ENCODE data around the gene ZNF768. TPM values are rescaled to one million over a fixed set of nuclear protein-coding genes. Genes with fewer than 3 reads are reported as not detected.

Gene ZNF768
- 20.2 TPM for polyA plus RNA-seq (2013, experiment 1 of 2)
- 20.4 TPM for polyA plus RNA-seq (2013, experiment 2 of 2)

DNA sequence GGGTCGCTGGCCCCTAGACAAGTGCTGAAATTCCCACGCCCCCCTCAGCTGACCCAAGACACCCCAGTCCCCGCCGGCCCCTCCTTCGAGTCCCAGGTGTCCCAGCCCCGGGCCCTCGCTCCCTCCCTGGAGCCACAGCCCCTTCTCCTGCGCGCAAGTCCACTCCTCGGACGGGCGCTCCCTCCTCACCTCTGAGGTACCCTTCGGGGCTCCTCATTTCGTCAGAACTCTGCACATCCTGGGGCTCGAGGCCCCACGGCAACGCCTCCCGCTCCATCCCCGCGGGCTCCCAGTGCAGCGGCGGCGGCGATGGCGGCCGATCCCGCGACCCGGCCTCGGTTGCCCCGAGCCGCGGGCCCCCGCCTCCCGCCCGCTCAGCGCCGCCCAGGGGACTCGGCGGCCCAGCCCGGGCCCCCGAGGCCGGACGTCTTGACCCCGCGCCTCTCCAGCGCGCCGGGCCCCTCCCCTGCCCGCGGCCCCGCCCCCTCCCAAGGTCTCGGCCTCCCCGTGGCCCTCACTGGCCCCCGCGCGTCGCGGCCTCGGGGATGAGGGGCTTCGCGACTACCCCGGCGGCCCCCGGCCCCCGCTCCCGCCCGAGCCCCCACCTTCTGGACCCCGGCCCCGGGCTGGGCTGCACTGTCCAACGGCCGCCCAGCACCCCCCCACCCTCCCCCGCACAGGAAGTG is at the start of gene ZNF768:
ZNF768 (minus strand) TSS at position 430 of the 686 bp plus-strand sequence; CDS start at position 277, 153 bp downstream.
- peak within 1 kb of the TSS; percentile 1 for H4K8ac ChIP-seq (ENCODE audit: low read depth, low read length)
- no CpG with 5 or more reads among the region's 73 CpGs for WGBS (ENCODE audit: extremely low coverage, insufficient coverage, low lambda C conversion rate)
- peak within 1 kb of the TSS; percentile 59 for H3K23ac ChIP-seq (ENCODE audit: low read length)
- H3K4ac ChIP-seq (ENCODE audit: low read depth, low read length), result peak within 1 kb of the TSS; percentile 95
- no peaks in the 10 kb centered on the region for H3K27me3 ChIP-seq (ENCODE audit: insufficient read depth, low read length, poor library complexity)
- peaks cover 8% of the 10 kb centered on the region for H3K4me1 ChIP-seq (ENCODE audit: control insufficient read depth, low read depth, low read length)
- peak within 1 kb of the TSS; percentile 79 for H2BK5ac ChIP-seq (ENCODE audit: low read length)
- peak within 1 kb of the TSS; percentile 83 for H3K4me2 ChIP-seq (ENCODE audit: low read length)
- H2AK5ac ChIP-seq (ENCODE audit: low read length), result no peak within 1 kb of the TSS
- H4K5ac ChIP-seq (ENCODE audit: low read length), result no peak within 1 kb of the TSS
- H3K79me2 ChIP-seq (ENCODE audit: control insufficient read depth, insufficient read depth, low read length), result no peaks in the 10 kb centered on the region
- H3K18ac ChIP-seq (ENCODE audit: low read length), result peak within 1 kb of the TSS; percentile 91
- no peaks in the 10 kb centered on the region for H3K79me1 ChIP-seq (ENCODE audit: low read length)
- H3K56ac ChIP-seq (ENCODE audit: low read length), result peak within 1 kb of the TSS; percentile 93
- peak within 1 kb of the TSS; percentile 88 for H2BK120ac ChIP-seq (ENCODE audit: low read depth, low read length)
- peak within 1 kb of the TSS; percentile 79 for H3K4me3 ChIP-seq (ENCODE audit: low read length)
- peak within 1 kb of the TSS; percentile 87 for H3K27ac ChIP-seq (ENCODE audit: low read depth, low read length)
- H3K9ac ChIP-seq (ENCODE audit: low read length), result peak within 1 kb of the TSS; percentile 92
- DNase-seq, result peak; percentile 84
- H2BK15ac ChIP-seq (replicated peaks; ENCODE audit: low read depth), result no peak within 1 kb of the TSS
- H3K36me3 ChIP-seq (ENCODE audit: control insufficient read depth, insufficient read depth, low read length), result peaks cover 3% of the 10 kb centered on the region

- DNase-seq, result no peak
- Histone ChIP-seq H4K5ac (ENCODE audit: low read length) (no peak overlapping the region), H3K56ac (ENCODE audit: low read length) (no peak overlapping the region), H3K4me3 (ENCODE audit: low read length) (no peak overlapping the region), H3K79me2 (ENCODE audit: control insufficient read depth, insufficient read depth, low read length) (no peaks in the 10 kb centered on the region), H2BK5ac (ENCODE audit: low read length) (no peak overlapping the region), H3K27ac (ENCODE audit: low read depth, low read length) (no peak overlapping the region), H3K79me1 (ENCODE audit: low read length) (no peaks in the 10 kb centered on the region), H3K23ac (ENCODE audit: low read length) (no peak overlapping the region), H3K27me3 (ENCODE audit: insufficient read depth, low read length, poor library complexity) (no peaks in the 10 kb centered on the region), H3K4ac (ENCODE audit: low read depth, low read length) (no peak overlapping the region), H4K8ac (ENCODE audit: low read depth, low read length) (no peak overlapping the region), H3K9ac (ENCODE audit: low read length) (no peak overlapping the region), H2AK5ac (ENCODE audit: low read length) (no peak overlapping the region), H3K18ac (ENCODE audit: low read length) (no peak overlapping the region), H3K4me2 (ENCODE audit: low read length) (no peak overlapping the region), H2BK15ac (replicated peaks; ENCODE audit: low read depth) (no peak overlapping the region), H3K4me1 (ENCODE audit: control insufficient read depth, low read depth, low read length) (no peaks in the 10 kb centered on the region), H3K36me3 (ENCODE audit: control insufficient read depth, insufficient read depth, low read length) (no peaks in the 10 kb centered on the region), H2BK120ac (ENCODE audit: low read depth, low read length) (no peak overlapping the region)
- WGBS (ENCODE audit: extremely low coverage, insufficient coverage, low lambda C conversion rate), result 100% methylated on average over 1 of the region's 1 CpG
Measured at GRCh38 chr16:30574678-30575077, 48.3 kb upstream of the ZNF768 start.

GRCh38 chr16:30571445-30572322 is 45.3 kb upstream of the ZNF768 start, which contains the start of gene ZNF688:
ZNF688 (minus strand) TSS chr16:30571714; CDS start chr16:30571629, 85 bp downstream.
- Histone ChIP-seq H3K4me3 (ENCODE audit: low read length) (peak within 1 kb of the TSS; percentile 76), H3K36me3 (ENCODE audit: control insufficient read depth, insufficient read depth, low read length) (no peaks in the 10 kb centered on the region), H2BK5ac (ENCODE audit: low read length) (peak within 1 kb of the TSS; percentile 72), H3K4me1 (ENCODE audit: control insufficient read depth, low read depth, low read length) (no peaks in the 10 kb centered on the region), H3K56ac (ENCODE audit: low read length) (peak within 1 kb of the TSS; percentile 99), H3K9ac (ENCODE audit: low read length) (peak within 1 kb of the TSS; percentile 91), H2BK15ac (replicated peaks; ENCODE audit: low read depth) (no peak within 1 kb of the TSS), H3K23ac (ENCODE audit: low read length) (peak within 1 kb of the TSS; percentile 66), H3K4ac (ENCODE audit: low read depth, low read length) (peak within 1 kb of the TSS; percentile 92), H2BK120ac (ENCODE audit: low read depth, low read length) (no peak within 1 kb of the TSS), H3K27ac (ENCODE audit: low read depth, low read length) (peak within 1 kb of the TSS; percentile 91), H4K8ac (ENCODE audit: low read depth, low read length) (no peak within 1 kb of the TSS), H3K79me1 (ENCODE audit: low read length) (no peaks in the 10 kb centered on the region), H4K5ac (ENCODE audit: low read length) (no peak within 1 kb of the TSS), H3K79me2 (ENCODE audit: control insufficient read depth, insufficient read depth, low read length) (no peaks in the 10 kb centered on the region), H3K18ac (ENCODE audit: low read length) (peak within 1 kb of the TSS; percentile 73), H2AK5ac (ENCODE audit: low read length) (no peak within 1 kb of the TSS), H3K27me3 (ENCODE audit: insufficient read depth, low read length, poor library complexity) (no peaks in the 10 kb centered on the region), H3K4me2 (ENCODE audit: low read length) (peak within 1 kb of the TSS; percentile 100)
- no CpG with 5 or more reads among the region's 67 CpGs for WGBS (ENCODE audit: extremely low coverage, insufficient coverage, low lambda C conversion rate)
- peak; percentile 99 for DNase-seq

DNA sequence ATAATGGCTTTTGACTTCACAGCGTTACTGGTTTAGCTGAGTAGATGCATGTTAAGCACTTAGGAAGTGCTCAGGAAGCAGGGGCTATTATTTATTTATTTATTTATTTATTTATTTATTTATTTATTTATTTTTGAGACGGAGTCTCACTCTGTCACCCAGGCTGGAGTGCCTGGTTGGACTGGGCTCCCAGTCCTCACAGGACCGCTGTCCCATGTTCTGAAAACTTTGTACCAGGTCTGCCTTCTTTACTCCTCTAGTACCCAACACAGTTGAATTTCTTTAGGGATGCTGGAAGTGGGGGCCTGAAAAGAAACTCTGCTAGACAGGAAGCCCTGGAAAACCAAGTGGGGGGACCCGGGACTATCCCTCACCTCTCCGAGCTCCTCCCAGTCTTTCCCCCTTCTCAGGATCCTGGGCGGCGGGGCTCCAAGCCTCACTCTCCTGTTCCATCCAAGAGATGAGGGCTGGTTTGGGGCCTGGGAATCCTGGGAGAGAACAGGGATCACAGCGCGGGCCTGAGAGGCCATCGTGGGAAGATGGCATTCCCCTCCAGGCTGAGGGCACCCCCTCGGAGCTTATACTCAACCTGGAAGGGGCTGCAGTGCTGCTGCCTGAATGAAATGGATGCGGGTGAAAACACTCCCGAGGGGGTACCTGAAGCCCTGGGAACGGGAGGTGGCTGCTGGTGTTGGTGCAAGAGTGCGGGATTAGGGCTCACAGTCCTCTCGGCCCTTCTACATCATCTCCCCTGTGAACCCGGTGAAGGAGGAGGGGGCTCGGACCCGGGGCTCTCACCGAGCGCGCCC is 44.5 kb upstream of the ZNF768 start:
- peak overlapping the region; percentile 91 for H3K27ac ChIP-seq (ENCODE audit: low read depth, low read length)
- no peak overlapping the region for H2BK15ac ChIP-seq (replicated peaks; ENCODE audit: low read depth)
- DNase-seq, result peak; percentile 56
- peak overlapping the region; percentile 99 for H3K56ac ChIP-seq (ENCODE audit: low read length)
- H4K5ac ChIP-seq (ENCODE audit: low read length), result no peak overlapping the region
- no peaks in the 10 kb centered on the region for H3K27me3 ChIP-seq (ENCODE audit: insufficient read depth, low read length, poor library complexity)
- no peak overlapping the region for H2AK5ac ChIP-seq (ENCODE audit: low read length)
- no peaks in the 10 kb centered on the region for H3K79me2 ChIP-seq (ENCODE audit: control insufficient read depth, insufficient read depth, low read length)
- no CpG with 5 or more reads among the region's 22 CpGs for WGBS (ENCODE audit: extremely low coverage, insufficient coverage, low lambda C conversion rate)
- peak overlapping the region; percentile 73 for H3K4me2 ChIP-seq (ENCODE audit: low read length)
- peak overlapping the region; percentile 73 for H3K18ac ChIP-seq (ENCODE audit: low read length)
- H2BK120ac ChIP-seq (ENCODE audit: low read depth, low read length), result no peak overlapping the region
- H2BK5ac ChIP-seq (ENCODE audit: low read length), result no peak overlapping the region
- H4K8ac ChIP-seq (ENCODE audit: low read depth, low read length), result no peak overlapping the region
- no peaks in the 10 kb centered on the region for H3K4me1 ChIP-seq (ENCODE audit: control insufficient read depth, low read depth, low read length)
- no peak overlapping the region for H3K23ac ChIP-seq (ENCODE audit: low read length)
- H3K36me3 ChIP-seq (ENCODE audit: control insufficient read depth, insufficient read depth, low read length), result no peaks in the 10 kb centered on the region
- H3K4me3 ChIP-seq (ENCODE audit: low read length), result peak overlapping the region; percentile 71
- no peaks in the 10 kb centered on the region for H3K79me1 ChIP-seq (ENCODE audit: low read length)
- peak overlapping the region; percentile 91 for H3K9ac ChIP-seq (ENCODE audit: low read length)
- H3K4ac ChIP-seq (ENCODE audit: low read depth, low read length), result peak overlapping the region; percentile 92

DNA sequence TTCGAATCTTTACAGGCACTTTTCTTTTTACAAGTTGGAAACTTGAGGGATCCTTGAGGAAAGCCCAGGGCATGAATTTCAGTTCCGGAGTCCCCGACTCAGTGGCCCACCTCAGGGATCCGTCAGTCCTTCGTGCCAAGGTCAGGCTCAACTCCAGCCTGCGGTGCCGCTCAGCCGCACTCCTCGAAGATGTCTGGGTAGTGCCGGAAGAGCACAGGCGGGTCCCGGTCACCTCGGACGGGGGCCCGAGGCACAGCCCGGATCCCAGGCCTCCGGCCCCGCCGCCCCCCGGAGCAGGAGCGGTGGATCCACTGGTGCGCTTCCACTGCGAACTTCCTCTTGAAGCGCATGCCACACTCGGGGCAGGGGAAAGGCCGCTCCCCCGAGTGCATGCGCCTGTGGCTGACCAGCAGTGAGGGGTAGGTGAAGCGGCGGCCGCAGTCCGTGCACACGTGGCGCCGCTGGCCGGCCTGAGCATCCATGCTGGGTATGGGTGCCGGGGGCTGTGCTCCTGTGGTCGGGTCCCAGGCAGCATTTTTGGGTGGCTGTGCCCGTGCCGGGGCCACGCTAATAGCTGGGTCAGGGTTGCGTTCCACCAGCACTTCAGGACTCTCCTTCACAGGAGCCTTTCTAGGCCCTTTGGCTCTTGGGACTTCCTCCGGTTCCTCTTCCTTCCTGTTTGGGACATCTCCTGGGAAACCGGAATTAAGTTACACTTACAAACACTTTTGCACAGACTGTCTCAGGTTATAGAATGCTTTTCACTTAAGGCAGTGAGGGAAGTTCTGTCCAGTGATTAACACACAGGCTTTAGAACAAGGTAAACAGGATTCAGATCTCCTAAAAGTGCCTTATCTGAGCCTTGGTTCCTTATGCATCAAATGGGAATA is 43.6 kb upstream of the ZNF768 start:
- no peak for DNase-seq
- Histone ChIP-seq H2BK120ac (ENCODE audit: low read depth, low read length) (no peak overlapping the region), H4K5ac (ENCODE audit: low read length) (no peak overlapping the region), H3K4me2 (ENCODE audit: low read length) (no peak overlapping the region), H3K23ac (ENCODE audit: low read length) (no peak overlapping the region), H3K27me3 (ENCODE audit: insufficient read depth, low read length, poor library complexity) (no peaks in the 10 kb centered on the region), H2BK5ac (ENCODE audit: low read length) (no peak overlapping the region), H3K79me2 (ENCODE audit: control insufficient read depth, insufficient read depth, low read length) (no peaks in the 10 kb centered on the region), H3K9ac (ENCODE audit: low read length) (no peak overlapping the region), H2BK15ac (replicated peaks; ENCODE audit: low read depth) (no peak overlapping the region), H4K8ac (ENCODE audit: low read depth, low read length) (no peak overlapping the region), H3K4me1 (ENCODE audit: control insufficient read depth, low read depth, low read length) (no peaks in the 10 kb centered on the region), H3K18ac (ENCODE audit: low read length) (no peak overlapping the region), H3K27ac (ENCODE audit: low read depth, low read length) (peak overlapping the region; percentile 17), H3K4ac (ENCODE audit: low read depth, low read length) (no peak overlapping the region), H3K36me3 (ENCODE audit: control insufficient read depth, insufficient read depth, low read length) (no peaks in the 10 kb centered on the region), H3K4me3 (ENCODE audit: low read length) (no peak overlapping the region), H2AK5ac (ENCODE audit: low read length) (no peak overlapping the region), H3K79me1 (ENCODE audit: low read length) (no peaks in the 10 kb centered on the region), H3K56ac (ENCODE audit: low read length) (peak overlapping the region; percentile 49)
- no CpG with 5 or more reads among the region's 44 CpGs for WGBS (ENCODE audit: extremely low coverage, insufficient coverage, low lambda C conversion rate)

Data from mesendoderm (in vitro differentiated cells).